Measurements from ENCODE around the gene NMNAT2.

Gene NMNAT2

DNA sequence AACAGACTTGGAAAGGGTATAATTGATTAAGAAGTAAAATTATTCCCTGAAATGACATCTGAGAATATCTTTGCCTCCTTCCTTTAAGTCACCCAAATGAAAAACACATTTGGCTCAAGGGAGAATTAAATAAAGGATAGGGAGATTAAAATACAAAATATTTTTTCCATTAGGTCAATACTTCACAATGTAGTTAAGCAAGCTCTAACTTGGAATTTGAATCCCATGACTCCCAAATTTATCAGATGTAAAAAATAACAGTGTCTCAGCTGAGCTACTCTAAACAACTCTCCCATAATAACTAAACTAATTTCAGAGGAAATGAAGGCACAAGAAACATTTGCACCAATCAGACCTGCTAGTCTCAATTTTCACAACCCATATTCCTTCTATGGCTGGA lies 6.5 kb upstream of the NMNAT2 start:
- no peak overlapping the region for H3K14ac ChIP-seq (ENCODE audit: low read length)
- H3K9me3 ChIP-seq (replicated peaks in 1 of 2; ENCODE audit: control insufficient read depth in 2 of 2, insufficient read depth in 1 of 2, low read depth in 1 of 2, low read length in 2 of 2) = no peaks in the 10 kb centered on the region
- no peak overlapping the region for H2BK15ac ChIP-seq (ENCODE audit: low read length)
- no peak overlapping the region for H2BK12ac ChIP-seq (ENCODE audit: low read length)
- no peak overlapping the region for H3K4me3 ChIP-seq (ENCODE audit: low read length in 2 of 2)
- H3K9ac ChIP-seq (ENCODE audit: low read depth, low read length, poor library complexity) = no peak overlapping the region
- H2BK120ac ChIP-seq (ENCODE audit: low read depth, low read length) = no peak overlapping the region
- H3K4me2 ChIP-seq (ENCODE audit: insufficient read depth, low read length, poor library complexity, severe bottlenecking) = no peak overlapping the region
- H3K27me3 ChIP-seq (ENCODE audit: control insufficient read depth in 3 of 3, insufficient read depth in 3 of 3, low read depth in 1 of 3, low read length in 3 of 3) = peaks cover 0 to 18% (median 0%) of the 10 kb centered on the region in 3 experiments
- no peak overlapping the region for H3K4ac ChIP-seq (ENCODE audit: low read length)
- no peak overlapping the region for H2AK5ac ChIP-seq (ENCODE audit: low read depth, low read length)
- H2AFZ ChIP-seq (ENCODE audit: low read length) = no peak overlapping the region
- H4K91ac ChIP-seq (ENCODE audit: low read depth, low read length, poor library complexity) = no peak overlapping the region
- no peak overlapping the region for H3K23ac ChIP-seq (ENCODE audit: low read depth, low read length, poor library complexity)
- H3K27ac ChIP-seq (replicated peaks; ENCODE audit: low read length) = no peak overlapping the region
- H3K18ac ChIP-seq (ENCODE audit: low read length) = no peak overlapping the region
- H4K8ac ChIP-seq (ENCODE audit: low read depth, low read length) = no peak overlapping the region
- H3K4me1 ChIP-seq (ENCODE audit: control insufficient read depth in 2 of 2, insufficient read depth in 1 of 2, low read depth in 1 of 2, low read length in 2 of 2) = no peaks in the 10 kb centered on the region
- H3K79me1 ChIP-seq (ENCODE audit: low read depth, low read length) = no peaks in the 10 kb centered on the region
- H3K36me3 ChIP-seq (replicated peaks in 1 of 2; ENCODE audit: control insufficient read depth in 2 of 2, insufficient read depth in 2 of 2, low read length in 2 of 2) = no peaks in the 10 kb centered on the region
- no peak overlapping the region for H2BK5ac ChIP-seq (ENCODE audit: low read length)
- DNase-seq (ENCODE audit: low spot score) = no peak

DNA sequence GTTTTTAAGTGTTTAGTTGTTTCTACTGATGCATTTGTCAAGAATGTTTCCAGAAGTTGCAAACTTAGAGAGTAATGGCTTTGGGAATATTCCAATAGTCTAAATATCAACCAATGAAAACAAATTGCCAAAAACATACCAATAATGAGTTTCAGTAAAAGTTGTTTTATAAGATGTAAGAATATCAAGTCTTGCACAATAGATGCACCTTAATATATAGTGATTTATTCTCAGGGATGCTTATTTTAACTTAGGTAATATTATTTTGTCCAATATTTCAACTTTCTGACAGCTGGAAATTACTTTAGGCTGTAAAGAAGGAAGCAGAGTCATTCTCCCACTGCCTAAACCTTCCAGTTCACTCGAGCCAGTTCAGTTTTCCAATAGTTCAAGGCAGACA lies 5.4 kb upstream of the NMNAT2 start:
- no peak overlapping the region for H3K27ac ChIP-seq (replicated peaks; ENCODE audit: low read length)
- no peak overlapping the region for H2BK12ac ChIP-seq (ENCODE audit: low read length)
- H4K8ac ChIP-seq (ENCODE audit: low read depth, low read length) = no peak overlapping the region
- no CpG with 5 or more reads among the region's 1 CpG for WGBS, 2 donors (ENCODE audit: extremely low coverage in 2 of 2, insufficient read length in 2 of 2, insufficient replicate concordance in 1 of 2)
- H3K79me1 ChIP-seq (ENCODE audit: low read depth, low read length) = no peaks in the 10 kb centered on the region
- H3K4me1 ChIP-seq (ENCODE audit: control insufficient read depth in 2 of 2, insufficient read depth in 1 of 2, low read depth in 1 of 2, low read length in 2 of 2) = no peaks in the 10 kb centered on the region
- no peak overlapping the region for H3K4me3 ChIP-seq (ENCODE audit: low read length in 2 of 2)
- H3K27me3 ChIP-seq (ENCODE audit: control insufficient read depth in 3 of 3, insufficient read depth in 3 of 3, low read depth in 1 of 3, low read length in 3 of 3) = peaks cover 0 to 30% (median 2%) of the 10 kb centered on the region in 3 experiments
- H3K36me3 ChIP-seq (replicated peaks in 1 of 2; ENCODE audit: control insufficient read depth in 2 of 2, insufficient read depth in 2 of 2, low read length in 2 of 2) = no peaks in the 10 kb centered on the region
- no peak overlapping the region for H2BK15ac ChIP-seq (ENCODE audit: low read length)
- H2AK5ac ChIP-seq (ENCODE audit: low read depth, low read length) = no peak overlapping the region
- H2BK5ac ChIP-seq (ENCODE audit: low read length) = no peak overlapping the region
- H3K4me2 ChIP-seq (ENCODE audit: insufficient read depth, low read length, poor library complexity, severe bottlenecking) = no peak overlapping the region
- H3K9me3 ChIP-seq (replicated peaks in 1 of 2; ENCODE audit: control insufficient read depth in 2 of 2, insufficient read depth in 1 of 2, low read depth in 1 of 2, low read length in 2 of 2) = no peaks in the 10 kb centered on the region
- H3K14ac ChIP-seq (ENCODE audit: low read length) = no peak overlapping the region
- no peak overlapping the region for H2BK120ac ChIP-seq (ENCODE audit: low read depth, low read length)
- no peak overlapping the region for H3K9ac ChIP-seq (ENCODE audit: low read depth, low read length, poor library complexity)
- no peak overlapping the region for H4K91ac ChIP-seq (ENCODE audit: low read depth, low read length, poor library complexity)
- H3K18ac ChIP-seq (ENCODE audit: low read length) = no peak overlapping the region
- no peak overlapping the region for H2AFZ ChIP-seq (ENCODE audit: low read length)
- no peak overlapping the region for H3K23ac ChIP-seq (ENCODE audit: low read depth, low read length, poor library complexity)
- no peak overlapping the region for H3K4ac ChIP-seq (ENCODE audit: low read length)
- no peak for DNase-seq (ENCODE audit: low spot score)

DNA sequence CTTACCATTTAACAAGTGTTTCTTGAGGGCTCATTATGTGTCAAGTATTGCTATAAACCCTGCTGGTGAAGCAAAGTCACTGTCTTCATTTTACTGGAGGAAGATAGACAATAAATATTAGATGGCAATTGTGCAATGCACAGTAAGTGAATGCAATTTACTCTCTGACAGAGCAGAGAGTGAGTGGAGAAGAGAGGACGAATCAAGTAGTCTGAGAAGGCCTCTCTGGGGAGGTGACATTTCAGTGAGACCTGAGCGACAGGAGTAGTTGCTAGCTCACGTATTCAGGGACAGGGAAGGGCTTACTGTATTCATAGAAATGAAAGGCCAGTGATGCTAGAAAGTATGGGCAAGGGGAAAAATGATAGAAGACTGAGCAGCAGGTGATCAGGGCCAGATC lies 1.2 kb upstream of the NMNAT2 start:
- no peaks in the 10 kb centered on the region for H3K36me3 ChIP-seq (replicated peaks in 1 of 2; ENCODE audit: control insufficient read depth in 2 of 2, insufficient read depth in 2 of 2, low read length in 2 of 2)
- no CpG with 5 or more reads among the region's 3 CpGs for WGBS, 2 donors (ENCODE audit: extremely low coverage in 2 of 2, insufficient read length in 2 of 2, insufficient replicate concordance in 1 of 2)
- H2BK120ac ChIP-seq (ENCODE audit: low read depth, low read length) = no peak overlapping the region

DNA sequence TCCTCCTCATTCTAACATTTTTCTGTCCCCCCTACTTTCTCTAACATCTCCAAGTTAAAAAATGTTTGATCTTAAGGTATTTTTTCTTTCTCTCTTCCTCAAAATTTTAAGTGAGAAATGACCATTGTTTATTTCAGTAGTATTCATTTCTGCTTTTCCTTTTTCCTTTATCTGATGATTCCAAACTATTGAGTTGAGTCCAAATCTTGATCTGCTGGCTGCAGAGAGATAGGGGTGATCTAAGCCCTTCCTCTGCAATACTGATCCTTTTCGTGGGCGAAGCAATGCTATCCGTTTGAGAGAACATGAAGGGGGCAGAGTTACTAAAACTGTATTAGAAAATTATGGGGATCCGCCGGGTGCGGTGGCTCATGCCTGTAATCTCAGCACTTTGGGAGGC lies 516 bp upstream of the NMNAT2 start:
- H3K9me3 ChIP-seq (replicated peaks in 1 of 2; ENCODE audit: control insufficient read depth in 2 of 2, insufficient read depth in 1 of 2, low read depth in 1 of 2, low read length in 2 of 2) = no peaks in the 10 kb centered on the region
- WGBS, 2 donors (ENCODE audit: extremely low coverage in 2 of 2, insufficient read length in 2 of 2, insufficient replicate concordance in 1 of 2) = no CpG with 5 or more reads among the region's 6 CpGs

More for the DNA sequence above, 1.2 kb upstream of the NMNAT2 start:
- no peak overlapping the region for H3K4me2 ChIP-seq (ENCODE audit: insufficient read depth, low read length, poor library complexity, severe bottlenecking)
- H3K79me1 ChIP-seq (ENCODE audit: low read depth, low read length) = no peaks in the 10 kb centered on the region
- H4K8ac ChIP-seq (ENCODE audit: low read depth, low read length) = no peak overlapping the region
- H2AFZ ChIP-seq (ENCODE audit: low read length) = no peak overlapping the region
- H3K9me3 ChIP-seq (replicated peaks in 1 of 2; ENCODE audit: control insufficient read depth in 2 of 2, insufficient read depth in 1 of 2, low read depth in 1 of 2, low read length in 2 of 2) = no peaks in the 10 kb centered on the region
- peaks cover 3 to 4% of the 10 kb centered on the region in 2 donors for H3K4me1 ChIP-seq (ENCODE audit: control insufficient read depth in 2 of 2, insufficient read depth in 1 of 2, low read depth in 1 of 2, low read length in 2 of 2)
- H2BK15ac ChIP-seq (ENCODE audit: low read length) = no peak overlapping the region
- no peak overlapping the region for H3K27ac ChIP-seq (replicated peaks; ENCODE audit: low read length)
- H3K27me3 ChIP-seq (ENCODE audit: control insufficient read depth in 3 of 3, insufficient read depth in 3 of 3, low read depth in 1 of 3, low read length in 3 of 3) = peaks cover 5 to 67% (median 24%) of the 10 kb centered on the region in 3 experiments
- no peak overlapping the region for H3K4me3 ChIP-seq (ENCODE audit: low read length in 2 of 2)
- H3K23ac ChIP-seq (ENCODE audit: low read depth, low read length, poor library complexity) = no peak overlapping the region
- no peak overlapping the region for H3K9ac ChIP-seq (ENCODE audit: low read depth, low read length, poor library complexity)
- no peak overlapping the region for H4K91ac ChIP-seq (ENCODE audit: low read depth, low read length, poor library complexity)
- no peak overlapping the region for H3K18ac ChIP-seq (ENCODE audit: low read length)
- no peak overlapping the region for H2AK5ac ChIP-seq (ENCODE audit: low read depth, low read length)
- no peak overlapping the region for H2BK5ac ChIP-seq (ENCODE audit: low read length)
- H2BK12ac ChIP-seq (ENCODE audit: low read length) = no peak overlapping the region
- H3K4ac ChIP-seq (ENCODE audit: low read length) = no peak overlapping the region
- H3K14ac ChIP-seq (ENCODE audit: low read length) = no peak overlapping the region
- DNase-seq (ENCODE audit: low spot score) = no peak

More for the DNA sequence above, 516 bp upstream of the NMNAT2 start:
- Histone ChIP-seq H4K8ac (ENCODE audit: low read depth, low read length) (no peak overlapping the region), H3K4me2 (ENCODE audit: insufficient read depth, low read length, poor library complexity, severe bottlenecking) (no peak overlapping the region), H2BK5ac (ENCODE audit: low read length) (no peak overlapping the region), H3K36me3 (replicated peaks in 1 of 2; ENCODE audit: control insufficient read depth in 2 of 2, insufficient read depth in 2 of 2, low read length in 2 of 2) (no peaks in the 10 kb centered on the region), H3K4ac (ENCODE audit: low read length) (no peak overlapping the region), H3K4me3 (ENCODE audit: low read length in 2 of 2) (no peak overlapping the region), H3K9ac (ENCODE audit: low read depth, low read length, poor library complexity) (no peak overlapping the region), H2AK5ac (ENCODE audit: low read depth, low read length) (no peak overlapping the region), H3K27ac (replicated peaks; ENCODE audit: low read length) (no peak overlapping the region), H3K4me1 (ENCODE audit: control insufficient read depth in 2 of 2, insufficient read depth in 1 of 2, low read depth in 1 of 2, low read length in 2 of 2) (peaks cover 3 to 4% of the 10 kb centered on the region in 2 donors), H2BK12ac (ENCODE audit: low read length) (no peak overlapping the region), H3K27me3 (ENCODE audit: control insufficient read depth in 3 of 3, insufficient read depth in 3 of 3, low read depth in 1 of 3, low read length in 3 of 3) (peaks cover 5 to 67% (median 24%) of the 10 kb centered on the region in 3 experiments), H3K14ac (ENCODE audit: low read length) (no peak overlapping the region), H3K18ac (ENCODE audit: low read length) (no peak overlapping the region), H3K23ac (ENCODE audit: low read depth, low read length, poor library complexity) (no peak overlapping the region), H3K79me1 (ENCODE audit: low read depth, low read length) (no peaks in the 10 kb centered on the region), H4K91ac (ENCODE audit: low read depth, low read length, poor library complexity) (no peak overlapping the region), H2AFZ (ENCODE audit: low read length) (peak overlapping the region; percentile 84), H2BK15ac (ENCODE audit: low read length) (no peak overlapping the region), H2BK120ac (ENCODE audit: low read depth, low read length) (no peak overlapping the region)
- DNase-seq (ENCODE audit: low spot score) = no peak
